Measurements from ENCODE around the gene ANAPC10.
"Not testable (repeated sequence)": the region's sequence is repeated elsewhere in the genome, so short reads cannot be mapped to it uniquely, and the experiment has no call there.

The ANAPC10 gene

GRCh38 chr4:145069361-145069760 is 28.6 kb downstream of the ANAPC10 start:
- no peak for DNase-seq

DNA sequence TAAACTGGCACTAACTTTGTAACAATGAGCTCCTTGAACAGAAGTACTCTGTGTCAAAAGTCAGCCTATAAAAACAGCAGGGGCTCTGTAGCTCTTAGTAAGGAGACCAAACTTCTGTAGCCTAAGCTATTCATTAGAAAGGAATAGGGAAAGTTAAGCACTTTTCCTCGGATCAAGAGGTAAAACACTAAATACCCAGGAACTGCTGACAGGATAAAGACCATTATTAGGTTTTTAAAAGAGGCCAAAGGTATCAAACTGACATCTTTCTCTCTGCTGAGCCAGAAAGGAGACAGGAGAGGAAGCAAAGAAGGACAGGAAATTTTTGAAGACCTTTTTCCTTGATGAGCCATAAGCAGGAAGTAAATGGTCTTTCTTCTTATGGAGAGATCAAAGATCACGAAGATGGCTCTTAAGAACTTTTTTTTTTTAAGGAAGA is 31.9 kb downstream of the ANAPC10 start:
- DNase-seq: no peak

DNA sequence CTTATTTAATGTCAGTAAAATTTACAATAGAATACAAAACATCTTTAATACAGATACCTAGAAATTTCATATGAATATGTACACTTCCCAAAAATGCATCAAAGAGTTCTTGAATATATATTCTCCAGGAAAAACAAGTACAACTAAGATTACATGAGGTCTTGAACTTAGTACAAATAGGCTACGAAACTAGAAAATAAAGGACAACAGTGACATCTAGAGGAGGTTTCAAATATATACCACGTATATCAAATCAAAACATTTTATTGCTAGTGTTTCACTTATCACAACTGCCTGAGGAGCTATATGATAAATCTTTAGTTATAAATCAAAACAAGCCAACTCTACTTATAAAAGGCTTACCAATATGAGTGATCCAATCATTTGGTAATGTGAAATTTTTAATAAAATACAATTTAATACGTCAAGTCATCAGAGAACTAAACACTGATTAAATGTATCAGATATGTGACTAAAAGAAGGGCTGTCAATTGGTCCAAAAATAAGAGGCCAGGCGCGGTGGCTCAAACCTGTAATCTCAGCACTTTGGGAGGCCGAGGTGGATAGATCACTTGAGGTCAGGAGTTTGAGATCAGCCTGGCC is 36.6 kb downstream of the ANAPC10 start:
- DNase-seq: no peak

GRCh38 chr4:145058256-145058655 is 39.7 kb downstream of the ANAPC10 start:
- DNase-seq: no peak

- DNase-seq: no peak
Measured at GRCh38 chr4:145056325-145057130, 41.5 kb downstream of the ANAPC10 start.

DNA sequence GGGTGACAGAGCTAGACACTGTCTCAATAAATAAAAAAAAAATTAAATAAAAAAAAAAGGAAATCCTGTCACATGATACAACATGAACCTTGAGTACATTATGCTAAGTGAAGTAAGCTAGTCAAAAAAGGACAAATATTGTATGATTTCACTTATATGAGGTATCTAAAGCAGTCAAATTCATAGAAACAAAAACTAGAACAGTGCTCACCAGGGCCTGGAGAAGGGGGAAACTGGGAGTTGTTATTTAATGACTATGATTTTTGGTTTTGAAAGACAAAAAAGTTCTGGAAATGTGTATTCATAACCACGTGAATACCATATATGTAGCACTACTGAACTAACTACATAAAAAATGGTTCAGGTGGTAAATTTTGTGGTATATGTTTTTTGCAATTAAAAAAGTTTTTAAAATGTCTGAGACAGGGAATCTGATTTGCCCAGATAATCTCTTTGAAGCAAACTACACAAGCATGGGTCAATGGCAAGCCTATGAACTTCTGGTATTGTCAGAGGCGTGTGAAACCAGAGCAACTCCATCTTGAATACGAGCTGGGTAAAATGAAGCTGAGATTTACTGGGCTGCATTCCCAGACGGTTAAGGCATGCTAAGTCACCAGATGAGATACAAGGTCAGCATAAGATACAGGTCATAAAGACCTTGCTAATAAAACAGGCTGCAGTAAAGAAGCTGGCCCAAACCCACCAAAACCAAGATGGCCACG is 42.3 kb downstream of the ANAPC10 start:
- no peak for DNase-seq

DNA sequence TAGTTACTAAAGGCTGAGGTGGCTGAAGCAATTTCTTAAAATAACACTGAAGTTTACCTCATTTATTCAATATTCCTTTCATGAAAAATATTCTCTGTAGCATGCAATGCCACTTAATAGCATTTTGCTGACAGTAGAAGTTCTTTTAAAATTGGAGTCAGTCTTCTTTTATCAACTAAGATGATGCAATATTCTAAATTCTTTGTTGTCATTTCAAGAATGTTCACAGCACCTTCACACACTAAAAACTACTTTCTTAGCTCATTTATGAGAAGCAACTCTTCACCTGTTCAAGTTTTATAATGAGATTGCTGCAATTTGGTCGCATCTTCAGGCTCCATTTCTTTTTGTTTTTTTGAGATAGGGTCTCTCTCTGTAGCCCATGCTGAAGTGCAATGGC is 48.8 kb downstream of the ANAPC10 start:
- no peak for DNase-seq

DNA sequence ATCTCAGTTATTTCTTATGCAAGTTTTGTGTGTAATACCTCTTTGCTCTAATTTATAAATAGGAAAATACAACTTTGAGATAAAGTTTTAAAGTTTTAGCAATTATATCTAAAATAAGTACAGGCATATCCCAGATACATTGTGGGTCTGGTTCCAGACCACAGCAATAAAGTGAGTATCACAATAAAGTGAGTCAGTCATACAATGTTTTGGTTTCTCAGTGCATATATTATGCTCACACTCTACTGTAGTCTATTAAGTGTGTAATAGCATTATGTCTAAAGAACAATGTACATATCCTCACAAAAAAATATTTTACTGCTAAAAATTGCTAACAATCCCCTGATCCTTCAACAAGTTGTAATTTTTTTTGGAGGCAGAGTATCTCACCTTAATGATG is 49.2 kb downstream of the ANAPC10 start:
- DNase-seq: no peak

- DNase-seq: no peak
Measured at GRCh38 chr4:145047151-145047550, 50.8 kb downstream of the ANAPC10 start.

GRCh38 chr4:145045180-145045579 is 52.8 kb downstream of the ANAPC10 start:
- DNase-seq: no peak

DNA sequence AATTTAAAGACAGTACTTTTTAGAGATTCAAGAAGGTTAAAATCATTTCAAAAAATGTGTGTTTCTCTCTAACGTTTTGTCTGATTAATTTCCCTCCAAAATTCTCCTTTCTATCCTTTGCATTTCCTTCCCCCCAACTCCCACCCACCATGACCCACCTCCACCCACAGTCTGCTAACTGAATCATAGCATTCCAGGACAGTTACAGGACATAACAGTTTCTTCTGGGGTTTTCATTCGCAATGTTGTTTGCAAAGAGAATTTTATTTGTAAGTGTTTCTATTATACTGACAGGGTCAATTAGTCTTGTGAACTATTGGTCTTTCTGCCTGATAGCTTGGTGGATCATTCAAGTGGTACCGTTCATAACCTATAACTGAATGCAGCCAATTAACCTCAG is 53.7 kb downstream of the ANAPC10 start:
- DNase-seq: no peak

DNA sequence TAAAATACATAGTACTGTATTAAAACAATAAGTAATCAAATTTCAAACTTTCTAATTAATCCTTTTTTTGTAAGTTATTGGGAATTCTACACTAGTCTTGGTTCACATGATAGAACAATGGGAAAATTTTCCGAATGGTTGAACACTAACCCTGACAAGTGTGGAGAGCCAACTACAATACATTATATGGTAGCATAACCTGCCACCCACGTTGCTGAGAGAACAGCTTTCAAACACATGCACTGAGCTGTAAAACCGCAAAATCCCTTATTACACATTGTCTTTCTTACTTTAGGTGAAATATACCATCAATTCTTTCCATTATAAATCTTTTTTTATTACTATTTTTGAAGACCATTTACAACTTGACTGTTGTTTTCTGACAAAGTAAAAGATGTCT is 54.7 kb downstream of the ANAPC10 start:
- DNase-seq: no peak

DNA sequence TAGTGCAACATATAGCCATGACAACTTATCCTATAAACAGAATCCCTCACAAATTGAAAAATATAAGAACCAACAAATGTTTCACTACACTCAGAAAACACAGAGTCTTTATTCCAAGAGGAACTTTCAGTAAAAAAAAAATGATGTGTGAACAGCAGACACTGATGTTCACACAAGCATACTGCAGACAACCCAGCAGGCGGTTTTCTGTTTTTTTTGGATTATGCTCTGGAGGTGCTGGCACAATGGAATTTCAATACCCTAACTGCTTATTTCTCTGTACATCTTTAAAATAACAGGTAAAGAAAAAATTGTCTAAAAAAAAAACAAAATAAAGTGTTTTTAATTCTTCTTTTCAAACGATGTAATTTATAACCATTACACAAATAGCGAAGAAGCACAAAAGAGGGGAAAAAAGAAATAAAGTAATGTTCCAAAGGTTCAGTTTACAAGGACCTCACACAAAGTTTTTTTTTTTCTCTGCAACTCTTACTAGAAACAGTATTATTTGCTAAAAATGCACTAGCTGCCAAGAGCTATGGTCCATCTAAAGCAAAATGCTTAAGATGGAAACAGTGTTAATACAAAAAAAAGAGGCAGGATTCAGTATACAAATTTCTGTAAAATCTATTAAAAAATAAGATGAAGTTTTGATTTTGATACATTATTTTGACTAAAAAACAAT is 55.3 kb downstream of the ANAPC10 start:
- DNase-seq: no peak

DNA sequence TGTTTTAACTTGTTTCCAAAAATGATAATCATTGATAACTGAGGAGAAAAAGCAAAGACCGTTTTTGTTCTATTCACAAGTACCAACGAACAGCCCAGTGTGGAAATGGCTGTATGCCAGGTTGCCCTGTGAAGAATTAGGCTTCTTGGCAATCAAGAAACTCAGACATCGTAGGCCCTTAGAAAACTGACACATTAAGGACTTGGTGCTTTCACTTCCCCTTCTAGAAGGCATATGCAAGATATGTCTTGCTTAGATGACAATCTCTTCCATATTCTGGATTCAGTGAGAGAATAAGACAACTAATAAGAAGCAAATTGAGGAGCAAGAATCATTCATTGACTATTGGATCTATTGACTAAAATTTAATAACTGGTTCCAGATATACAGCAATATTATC is 56.6 kb downstream of the ANAPC10 start:
- no peak for DNase-seq

GRCh38 chr4:145035494-145036136 is 62.4 kb downstream of the ANAPC10 start:
- DNase-seq: no peak

- no peak for DNase-seq
Measured at GRCh38 chr4:145034727-145035211, 63.2 kb downstream of the ANAPC10 start.

- DNase-seq: no peak
Measured at GRCh38 chr4:145019346-145019745, 78.7 kb downstream of the ANAPC10 start.

GRCh38 chr4:145014365-145014764 is 83.6 kb downstream of the ANAPC10 start:
- DNase-seq: no peak

- DNase-seq: no peak
Measured at GRCh38 chr4:145012841-145013240, 85.2 kb downstream of the ANAPC10 start.

DNA sequence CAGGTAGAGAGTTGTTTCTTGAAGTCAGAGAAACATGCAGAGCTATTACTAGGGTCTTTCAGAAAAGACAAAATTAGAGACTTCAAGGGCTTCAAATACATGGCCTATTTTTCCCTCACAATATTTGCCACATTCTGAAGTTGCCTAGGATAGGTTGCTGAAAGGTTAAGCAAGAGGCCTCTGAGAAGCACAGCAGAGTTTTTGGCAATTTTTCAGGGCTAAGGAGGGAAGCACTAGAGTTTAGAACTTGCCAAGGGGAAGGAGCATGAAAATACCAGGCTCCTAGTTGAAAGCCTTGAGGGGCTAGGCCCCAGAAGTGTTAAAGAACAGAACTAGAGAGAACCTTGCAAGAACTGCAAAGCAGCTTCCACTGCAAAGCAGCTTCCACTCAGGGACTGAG is 86.4 kb downstream of the ANAPC10 start:
- no peak for DNase-seq

DNA sequence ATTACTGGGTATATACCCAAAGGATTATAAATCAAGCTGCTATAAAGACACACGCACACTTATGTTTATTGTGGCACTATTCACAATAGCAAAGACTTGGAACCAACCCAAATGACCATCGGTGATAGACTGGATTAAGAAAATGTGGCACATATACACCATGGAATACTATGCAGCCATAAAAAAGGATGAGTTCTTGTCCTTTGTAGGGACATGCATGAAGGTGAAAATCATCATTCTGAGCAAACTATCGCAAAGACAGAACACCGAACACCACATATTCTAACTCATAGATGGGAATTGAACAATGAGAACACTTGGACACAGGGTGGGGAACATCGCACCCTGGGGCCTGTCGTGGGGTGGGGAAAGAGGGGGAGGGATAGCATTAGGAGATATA is 87.7 kb downstream of the ANAPC10 start:
- DNase-seq: not testable (repeated sequence)

- DNase-seq: no peak
Measured at GRCh38 chr4:145003675-145004074, 94.3 kb downstream of the ANAPC10 start.

DNA sequence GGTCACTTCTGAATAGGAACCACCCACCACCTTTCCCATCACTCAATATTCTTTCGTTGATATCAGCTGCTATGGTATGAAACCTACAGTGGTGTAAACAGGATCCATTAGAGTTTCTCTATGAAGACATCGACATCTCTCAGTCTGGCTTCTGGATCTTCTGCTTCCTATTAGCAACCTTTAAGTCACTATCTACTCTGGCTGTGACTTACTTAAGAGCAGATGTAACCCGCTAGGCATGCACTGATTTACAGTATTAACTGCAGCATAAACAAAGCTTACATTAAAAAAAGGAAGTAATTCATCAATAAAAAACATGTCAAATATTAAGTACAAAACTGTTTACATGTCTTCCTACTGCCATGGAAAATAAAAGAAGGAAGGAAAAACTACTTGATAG is 96.4 kb downstream of the ANAPC10 start:
- DNase-seq: no peak

Data from KG1 (cell line).